Renal cortex interstitium (tissue), 11 donors: ENCODE data around the gene NAT14. TPM values are rescaled to one million over a fixed set of nuclear protein-coding genes. Genes with fewer than 3 reads are reported as not detected.

Experiments
- DNase-seq, 11 donors: peaks; one replicate each; pipeline ENCODE4 v3.0.0-alpha.2; 2013; ENCODE audit warnings: low read depth in 9 of 11, low spot score in 4 of 11; ENCODE audit errors: extremely low read depth in 1 of 11
- polyA plus RNA-seq, 3 donors: library from polyadenylated mRNA; unstranded; fragments of 120-200 nt; gene quantifications; one replicate each; pipeline ENCODE4 v1.2.1, GENCODE V29; 2013; ENCODE audit not compliant: insufficient read length in 3 of 3

The NAT14 gene
- polyA plus RNA-seq, 3 donors, result 43.2 to 55.9 (median 52.6) TPM

DNA sequence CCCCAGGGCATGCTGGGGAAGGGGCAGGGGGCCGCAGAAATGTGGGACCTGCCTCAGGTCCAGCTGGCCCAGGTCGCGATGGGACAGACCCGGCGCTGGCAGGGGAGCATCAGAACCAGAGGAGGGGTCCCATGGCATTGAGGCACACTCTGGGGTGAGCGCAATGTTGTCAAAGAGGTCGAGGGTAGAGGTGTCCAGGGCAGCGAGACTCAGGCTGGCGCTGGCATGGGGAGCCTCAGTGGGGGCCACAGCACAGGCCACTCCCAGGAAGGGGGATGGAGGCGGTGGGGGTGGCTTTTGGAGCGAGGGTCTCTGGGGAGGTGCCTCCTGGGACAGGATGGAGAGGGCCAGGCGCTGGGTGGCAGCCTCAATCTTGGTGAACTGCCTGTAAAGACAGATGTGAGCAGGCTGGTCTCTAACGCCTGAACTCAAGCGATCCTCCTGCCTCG lies 21.4 kb upstream of the NAT14 start:
- no peak for DNase-seq

GRCh38 chr19:55464039-55464661 lies 20.8 kb upstream of the NAT14 start:
- no peak for DNase-seq

- DNase-seq, result no peak
Measured at GRCh38 chr19:55464662-55465054, 20.3 kb upstream of the NAT14 start, which contains the start of gene C19orf85. Gene C19orf85, minus strand, starts transcription at chr19:55464751. Its CDS starts 197 bp downstream, at chr19:55464554.

DNA sequence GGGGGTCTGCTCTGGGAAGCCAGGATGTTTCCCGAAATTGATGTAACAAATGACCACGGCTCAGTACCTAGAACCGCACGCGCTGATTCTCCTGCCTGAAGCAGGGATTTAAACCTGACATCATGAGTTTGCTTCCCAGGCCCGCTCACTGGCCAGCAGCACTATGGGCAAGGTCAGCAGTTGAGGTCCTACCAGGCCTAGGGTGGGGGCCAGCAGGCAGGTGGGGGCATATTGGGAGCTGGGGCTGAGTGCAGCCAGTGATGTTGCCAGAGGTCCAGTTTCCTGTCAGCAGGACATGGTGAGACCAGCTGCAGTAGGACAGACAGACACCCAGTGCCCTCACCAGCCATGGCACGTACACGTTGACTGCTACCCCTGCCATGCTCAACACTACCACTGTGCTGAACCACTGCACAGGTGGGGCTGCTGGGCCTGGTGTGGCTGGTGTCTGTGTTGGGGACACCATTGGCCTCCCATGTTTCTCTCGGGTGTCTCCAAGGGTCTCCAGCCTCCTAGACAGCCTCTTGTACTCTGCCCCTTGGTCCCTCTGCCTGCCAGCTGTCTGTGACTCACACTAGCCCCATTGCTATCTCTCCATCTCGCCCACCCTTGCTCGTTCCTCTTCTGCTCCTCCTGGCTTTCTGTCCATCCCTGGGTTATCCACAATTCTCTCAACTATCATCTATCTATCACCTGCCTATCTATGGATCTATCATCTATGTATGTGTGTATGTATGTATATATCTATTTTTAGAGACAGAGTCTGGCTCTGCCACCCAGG lies 19.3 kb upstream of the NAT14 start:
- DNase-seq, result no peak

GRCh38 chr19:55466241-55466614 lies 18.8 kb upstream of the NAT14 start:
- no peak for DNase-seq

- no peak for DNase-seq
Measured at GRCh38 chr19:55467236-55468053, 17.5 kb upstream of the NAT14 start.

DNA sequence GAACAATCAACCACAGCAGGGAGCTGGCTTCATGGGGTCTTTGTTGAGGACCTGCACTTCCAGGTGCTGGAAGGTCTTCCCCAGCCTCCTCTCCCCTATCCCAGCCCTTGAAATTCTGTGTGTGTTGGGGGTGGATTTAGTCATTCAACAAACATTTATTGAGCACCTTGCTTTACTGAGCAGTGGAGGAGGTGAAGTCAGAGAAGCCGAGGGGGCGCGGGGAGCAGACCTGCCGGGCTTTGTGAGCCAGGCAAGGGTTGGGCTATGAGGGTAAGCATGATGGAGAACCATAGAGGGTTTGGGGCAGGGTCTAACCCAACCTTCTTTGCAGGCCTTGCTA lies 17.0 kb upstream of the NAT14 start:
- DNase-seq, result no peak

DNA sequence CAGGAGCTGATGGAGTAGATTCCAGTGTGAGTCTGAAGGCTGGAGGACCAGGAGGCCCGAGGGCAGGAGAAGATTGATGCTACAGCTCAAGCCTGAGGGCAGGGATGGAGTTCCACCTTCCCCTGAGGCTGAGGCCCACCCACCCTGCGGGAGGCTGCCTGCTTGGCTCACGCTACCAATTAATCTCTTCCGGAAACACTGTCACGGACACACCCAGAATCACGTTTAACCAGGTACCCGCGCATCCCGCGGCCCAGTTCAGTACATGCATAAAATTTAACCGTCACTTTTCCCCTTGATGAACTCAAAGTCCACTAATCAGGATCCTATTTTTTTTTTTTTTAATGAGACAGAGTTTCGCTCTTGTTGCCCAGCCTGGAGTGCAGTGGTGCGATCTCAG lies 13.7 kb upstream of the NAT14 start:
- no peak for DNase-seq

DNA sequence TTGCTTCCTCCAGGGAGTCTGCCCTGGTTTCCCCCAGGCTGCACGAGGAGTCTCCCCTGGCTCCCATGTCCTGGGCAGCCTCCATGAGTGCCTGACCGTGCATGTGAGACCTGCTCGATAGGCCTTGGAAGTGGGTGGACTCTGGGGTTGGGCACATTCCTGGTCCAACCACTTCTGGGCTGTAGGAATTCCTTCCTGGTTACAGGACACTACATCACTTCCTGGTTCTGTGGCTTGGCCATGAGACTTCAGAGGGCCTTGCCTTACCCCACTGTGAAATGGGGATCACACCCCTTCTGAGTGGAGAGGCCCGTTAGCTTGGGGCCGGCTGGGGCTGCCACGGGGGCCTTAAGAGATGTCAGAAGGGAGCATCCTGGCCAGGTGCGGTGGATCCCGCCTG lies 12.5 kb upstream of the NAT14 start:
- no peak for DNase-seq

- no peak for DNase-seq
Measured at GRCh38 chr19:55473225-55474012, 11.6 kb upstream of the NAT14 start.

GRCh38 chr19:55474269-55475265 lies 10.4 kb upstream of the NAT14 start:
- DNase-seq, result peak in 1 of 11 donors; percentile 72

DNA sequence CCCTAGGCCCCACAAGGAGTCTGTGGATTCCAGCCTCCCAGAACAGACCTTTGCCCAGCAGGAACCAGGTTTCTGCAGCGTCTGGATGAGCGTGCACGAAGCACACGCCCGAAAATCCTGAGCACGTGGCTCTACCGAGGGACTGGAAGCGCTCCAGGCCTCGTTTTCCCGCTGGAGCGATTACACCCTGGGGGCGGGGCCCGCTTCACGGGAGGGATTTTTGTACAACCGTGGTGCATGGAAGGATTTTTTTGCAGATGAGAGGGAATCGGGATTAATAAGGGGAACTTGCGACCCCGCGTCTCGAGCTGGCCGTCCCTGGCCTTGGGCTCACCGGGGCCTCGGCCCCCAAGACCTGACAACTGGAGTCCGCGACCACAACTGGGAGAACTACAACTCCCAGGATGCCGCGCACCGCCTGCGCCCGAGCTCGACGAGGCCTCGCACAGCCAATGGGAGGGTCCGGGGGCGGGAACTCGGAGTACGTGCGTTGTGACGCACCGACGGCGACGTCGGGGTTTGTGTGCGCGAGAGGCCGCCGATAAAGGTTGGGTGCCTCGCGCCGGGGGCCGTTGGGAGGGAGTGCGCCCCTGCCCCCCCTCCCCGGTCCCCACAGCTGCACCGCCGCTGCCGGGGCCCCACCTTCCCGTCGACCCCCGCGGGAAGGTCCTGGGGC lies 8.8 kb upstream of the NAT14 start, which contains the start of gene ZNF628:
Gene ZNF628, plus strand, starts transcription at position 518 of the 676 bp plus-strand sequence. CDS start 3,294 bp downstream, outside the sequence.
- DNase-seq, result peak; percentile 95 to 99 (median 98)

DNA sequence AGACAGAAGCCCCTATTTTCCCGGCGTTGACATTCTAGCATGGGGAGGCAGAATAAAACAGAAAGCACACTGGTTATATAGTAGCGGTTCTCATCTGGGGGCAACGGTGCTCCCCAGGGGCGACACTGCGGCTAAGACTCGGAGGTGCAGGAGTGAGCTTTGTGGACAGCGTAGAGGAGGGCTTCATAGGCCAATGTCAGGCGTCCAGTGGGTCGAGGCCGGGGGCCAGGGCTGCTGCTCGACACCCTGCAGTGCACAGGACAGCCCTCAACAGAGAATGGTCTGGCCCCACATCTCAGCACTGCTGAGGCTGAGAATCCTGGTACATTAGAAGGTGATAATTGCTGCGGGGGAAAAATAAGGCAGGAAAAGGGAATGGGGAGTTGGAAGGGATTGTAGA lies 7.1 kb upstream of the NAT14 start:
- DNase-seq, result no peak

- no peak for DNase-seq
Measured at GRCh38 chr19:55478364-55478763, 6.6 kb upstream of the NAT14 start.

GRCh38 chr19:55479045-55479444 lies 5.9 kb upstream of the NAT14 start:
- DNase-seq, result no peak

DNA sequence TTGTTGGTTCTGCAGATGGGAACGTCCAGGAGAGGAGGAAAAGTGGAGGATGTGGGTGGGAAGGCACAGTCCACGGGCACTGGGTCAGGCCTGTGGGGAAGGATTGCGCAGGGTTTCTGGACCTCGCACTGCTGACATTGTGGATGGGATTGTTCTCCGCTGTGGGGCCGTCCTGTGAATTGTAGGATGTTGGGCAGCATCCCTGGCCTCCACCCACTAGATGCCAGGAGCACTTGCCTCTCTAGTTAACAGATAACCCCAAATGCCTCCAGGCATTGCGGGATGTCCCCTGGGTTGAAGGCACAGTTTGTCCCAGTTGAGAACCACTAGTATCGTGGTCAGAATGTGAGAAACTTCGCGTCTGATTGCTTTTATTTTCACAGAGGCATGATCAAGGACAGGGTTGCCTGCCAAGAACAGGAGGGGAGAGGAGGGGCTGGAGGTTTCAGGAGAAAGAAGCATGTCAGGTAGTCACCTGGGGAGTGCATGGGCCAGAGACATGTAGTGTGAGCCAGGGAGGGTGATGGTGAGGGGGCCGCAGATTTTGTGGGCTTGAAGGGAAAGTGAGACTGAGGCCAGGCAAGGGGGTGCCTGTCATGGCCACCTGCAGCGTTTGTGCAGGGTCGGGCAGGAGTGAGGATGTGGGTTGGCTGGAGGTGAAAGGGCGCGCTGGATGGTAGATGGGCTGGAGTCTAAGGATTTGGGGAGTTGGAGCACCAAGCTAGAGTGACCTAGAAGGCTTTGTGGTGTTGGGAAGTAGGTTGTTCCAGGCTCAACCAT lies 5.3 kb upstream of the NAT14 start:
- no peak for DNase-seq
